Liver (tissue), 9 donors: Measurements from ENCODE around the gene IFNA10. TPM values are rescaled to one million over a fixed set of nuclear protein-coding genes. Genes with fewer than 3 reads are reported as not detected.

Source experiments
- DNase-seq: peaks from one replicate; pipeline ENCODE4 v3.0.0-alpha.2; 2017; ENCODE audit warnings: low spot score
- H3K27ac ChIP-seq, 2 donors: one replicate each; pipeline ENCODE4 v1.7.0; 2013; ENCODE audit warnings: inconsistent platforms in 2 of 2, low read length in 2 of 2, control low read depth in 1 of 2, low read depth in 1 of 2, mild to moderate bottlenecking in 1 of 2
- H3K27me3 ChIP-seq, 4 donors: one replicate each; pipeline versions ENCODE4 v1.6.1 to v1.7.0; 2013; ENCODE audit warnings: low read length in 3 of 4, inconsistent platforms in 1 of 4, mild to moderate bottlenecking in 1 of 4, moderate library complexity in 1 of 4; ENCODE audit not compliant: control insufficient read depth in 4 of 4, insufficient read depth in 4 of 4
- H3K36me3 ChIP-seq, 4 donors: one replicate each; pipeline versions ENCODE4 v1.6.1 to v1.7.0; 2013; ENCODE audit warnings: low read length in 3 of 4, mild to moderate bottlenecking in 3 of 4, low read depth in 1 of 4, moderate library complexity in 1 of 4; ENCODE audit not compliant: control insufficient read depth in 4 of 4, insufficient read depth in 3 of 4
- H3K4me1 ChIP-seq, 4 donors: one replicate each; pipeline versions ENCODE4 v1.6.1 to v1.7.0; 2013; ENCODE audit warnings: low read length in 3 of 4, mild to moderate bottlenecking in 3 of 4, moderate library complexity in 1 of 4; ENCODE audit not compliant: control insufficient read depth in 4 of 4, insufficient read depth in 4 of 4
- H3K4me3 ChIP-seq, 3 donors: one replicate each; pipeline versions ENCODE4 v1.6.1 to v1.7.0; 2013; ENCODE audit warnings: low read length in 3 of 3, control low read depth in 1 of 3, low read depth in 1 of 3, mild to moderate bottlenecking in 1 of 3
- H3K9ac ChIP-seq, 2 donors: one replicate each; pipeline ENCODE4 v1.7.0; 2013; ENCODE audit warnings: low read length in 2 of 2, mild to moderate bottlenecking in 2 of 2, moderate library complexity in 2 of 2, control low read depth in 1 of 2, low read depth in 1 of 2
- H3K9me3 ChIP-seq, 4 donors: one replicate each; pipeline versions ENCODE4 v1.6.1 to v1.7.0; 2013; ENCODE audit warnings: low read length in 3 of 4; ENCODE audit not compliant: control insufficient read depth in 4 of 4
- ATF3 ChIP-seq: IDR thresholded peaks from 2 replicates; pipeline ENCODE4 v1.6.1; 2016; ENCODE audit warnings: antibody characterized with exemption
- CTCF ChIP-seq: fragments of 150-350 bp; IDR thresholded peaks from 2 replicates; pipeline ENCODE4 v1.5.1; 2017; ENCODE audit warnings: improper control_type of control experiment, low read depth, low read length; ENCODE audit not compliant: missing input control
- EGR1 ChIP-seq, 2 donors: IDR thresholded peaks; 2 replicates each; pipeline ENCODE4 v1.6.1; 2016 to 2018; ENCODE audit warnings: antibody characterized with exemption in 2 of 2, low read depth in 2 of 2
- FOXA1 ChIP-seq: IDR thresholded peaks from 2 replicates; pipeline ENCODE4 v1.6.1; 2016; ENCODE audit warnings: antibody characterized with exemption
- FOXA2 ChIP-seq: IDR thresholded peaks from 2 replicates; pipeline ENCODE4 v1.6.1; 2016; ENCODE audit warnings: antibody characterized with exemption
- GABPA ChIP-seq, 2 donors: IDR thresholded peaks in 1 of 2; conservative IDR thresholded peaks in 1 of 2; 2 replicates each; pipeline ENCODE4 v1.6.1; 2016; ENCODE audit warnings: antibody characterized with exemption in 2 of 2, mild to moderate bottlenecking in 1 of 2, moderate library complexity in 1 of 2
- HNF4A ChIP-seq, 2 donors: conservative IDR thresholded peaks; 2 replicates each; pipeline ENCODE4 v1.6.1; 2016; ENCODE audit warnings: antibody characterized with exemption in 2 of 2, mild to moderate bottlenecking in 2 of 2
- HNF4G ChIP-seq: IDR thresholded peaks from 2 replicates; pipeline ENCODE4 v1.6.1; 2016; ENCODE audit warnings: antibody characterized with exemption
- JUND ChIP-seq, 2 donors: IDR thresholded peaks; 2 replicates each; pipeline ENCODE4 v1.6.1; 2016; ENCODE audit warnings: antibody characterized with exemption in 2 of 2
- MAX ChIP-seq: IDR thresholded peaks from 2 replicates; pipeline ENCODE4 v1.6.1; 2016; ENCODE audit warnings: antibody characterized with exemption
- NR2F2 ChIP-seq: IDR thresholded peaks from 2 replicates; pipeline ENCODE4 v1.6.1; 2016; ENCODE audit warnings: antibody characterized with exemption
- RAD21 ChIP-seq, 2 donors: IDR thresholded peaks; 2 replicates each; pipeline ENCODE4 v1.6.1; 2016; ENCODE audit warnings: antibody characterized with exemption in 2 of 2, mild to moderate bottlenecking in 2 of 2
- REST ChIP-seq: IDR thresholded peaks from 2 replicates; pipeline ENCODE4 v1.6.1; 2016; ENCODE audit warnings: antibody characterized with exemption, mild to moderate bottlenecking
- RXRA ChIP-seq, 2 donors: IDR thresholded peaks; 2 replicates each; pipeline ENCODE4 v1.6.1; 2017 to 2018; ENCODE audit warnings: antibody characterized with exemption in 2 of 2, mild to moderate bottlenecking in 1 of 2
- SP1 ChIP-seq: IDR thresholded peaks from 2 replicates; pipeline ENCODE4 v1.6.1; 2018; ENCODE audit warnings: antibody characterized with exemption, mild to moderate bottlenecking
- TAF1 ChIP-seq: conservative IDR thresholded peaks from 2 replicates; pipeline ENCODE4 v1.6.1; 2016; ENCODE audit warnings: antibody characterized with exemption, mild to moderate bottlenecking
- YY1 ChIP-seq: IDR thresholded peaks from 2 replicates; pipeline ENCODE4 v1.6.1; 2016; ENCODE audit warnings: antibody characterized with exemption, mild to moderate bottlenecking
- ZBTB33 ChIP-seq: IDR thresholded peaks from 2 replicates; pipeline ENCODE4 v1.6.1; 2016; ENCODE audit warnings: antibody characterized with exemption
- WGBS: extraction: QIAGEN DNeasy Blood & Tissue Kit; methylation state at CpG from one replicate; pipeline ENCODE4 v1.1.7; 2013; 5-methylcytosine and 5-hydroxymethylcytosine counted together
- polyA plus RNA-seq, 2 donors: library from polyadenylated mRNA; stranded (reverse) in 1 of 2; unstranded in 1 of 2; fragments of 200-250 nt in 1 of 2; fragments of >200 nt in 1 of 2; fragmentation: Nextera tagmentation in 1 of 2; extraction: Ambion mirVana in 1 of 2; gene quantifications; one replicate each; pipeline versions ENCODE4 v1.2.1 to v1.2.3, GENCODE V29; 2013 to 2015
- total RNA-seq, 2 donors: library from RNA; depleted of rRNA; stranded (reverse); fragments of >200 nt; gene quantifications; one replicate each; pipeline ENCODE4 v1.2.3, GENCODE V29; 2014
- donor health status: healthy.
- donor health status: healthy.
- donor health status: healthy.
- donor health status: healthy.
- donor health status: healthy.

The IFNA10 gene
- total and polyA plus RNA-seq, 4 donors, result not detected

GRCh38 chr9:21234153-21234687 is 27.3 kb upstream of the IFNA10 start:
- WGBS, result 87% methylated on average over 4 of the region's 4 CpGs
- H3K27me3 ChIP-seq, result no peaks in the 10 kb centered on the region
- no peak for DNase-seq
- TF ChIP-seq EGR1 (IDR thresholded peaks at IDR 0.05; ENCODE audit: low read depth in 2 of 2), result no peak
- TF ChIP-seq FOXA1, result no peak
- no peak for TF ChIP-seq YY1
- TF ChIP-seq HNF4A (conservative IDR thresholded peaks at IDR 0.05), result no peak
- TF ChIP-seq NR2F2, result no peak
- TF ChIP-seq ATF3, result no peak
- H3K4me3 ChIP-seq, result no peak overlapping the region
- no peaks in the 10 kb centered on the region for H3K9me3 ChIP-seq
- H3K27ac ChIP-seq, result no peak overlapping the region
- no peaks in the 10 kb centered on the region for H3K4me1 ChIP-seq
- no peak overlapping the region for H3K9ac ChIP-seq
- no peaks in the 10 kb centered on the region for H3K36me3 ChIP-seq

- Histone ChIP-seq H3K4me3 (no peak overlapping the region), H3K36me3 (no peaks in the 10 kb centered on the region), H3K27me3 (no peaks in the 10 kb centered on the region), H3K9ac (no peak overlapping the region), H3K9me3 (no peaks in the 10 kb centered on the region), H3K27ac (no peak overlapping the region), H3K4me1 (no peaks in the 10 kb centered on the region)
- TF ChIP-seq TAF1 (no peak), JUND (IDR thresholded peaks at IDR 0.05) (no peak), RXRA (IDR thresholded peaks at IDR 0.05) (no peak), GABPA (IDR thresholded peaks at IDR 0.05 in 1 of 2, conservative IDR thresholded peaks at IDR 0.05 in 1 of 2) (no peak), YY1 (no peak), REST (no peak), NR2F2 (no peak), EGR1 (IDR thresholded peaks at IDR 0.05; ENCODE audit: low read depth in 2 of 2) (no peak), RAD21 (IDR thresholded peaks at IDR 0.05) (no peak), MAX (no peak), HNF4G (no peak), FOXA1 (no peak), FOXA2 (no peak), ATF3 (no peak), SP1 (no peak), ZBTB33 (no peak), CTCF (no peak), HNF4A (conservative IDR thresholded peaks at IDR 0.05) (no peak)
- no peak for DNase-seq
- 89% methylated on average over 2 of the region's 2 CpGs for WGBS
Measured at GRCh38 chr9:21233258-21233657, 26.3 kb upstream of the IFNA10 start.
